ENCODE data around the gene MBD3L3. TPM values are rescaled to one million over a fixed set of nuclear protein-coding genes. Genes with fewer than 3 reads are reported as not detected.

MBD3L3 gene
- total and polyA plus RNA-seq, 2 donors (not counting 1 experiment from before 2014, with no cell fraction given): not detected

GRCh38 chr19:7101498-7102253 lies 43.2 kb upstream of the MBD3L3 start:
- no peak overlapping the region for H2AFZ ChIP-seq (ENCODE audit: low read length)
- H3K4me3 ChIP-seq (replicated peaks in 1 of 4; ENCODE audit: control extremely low read depth in 1 of 4, insufficient read depth in 1 of 4, low read depth in 3 of 4, low read length in 4 of 4): no peak overlapping the region
- TF ChIP-seq CTCF (conservative IDR thresholded peaks at IDR 0.05 in 1 of 2, IDR thresholded peaks at IDR 0.05 in 1 of 2; ENCODE audit: low read depth in 1 of 2, low read length in 2 of 2) (no peak), EZH2 (IDR thresholded peaks at IDR 0.05; ENCODE audit: low read length, missing control alignments) (no peak)

GRCh38 chr19:7099597-7099921 lies 41.1 kb upstream of the MBD3L3 start:
- TF ChIP-seq CTCF (conservative IDR thresholded peaks at IDR 0.05 in 1 of 2, IDR thresholded peaks at IDR 0.05 in 1 of 2; ENCODE audit: low read depth in 1 of 2, low read length in 2 of 2) (no peak), EZH2 (IDR thresholded peaks at IDR 0.05; ENCODE audit: low read length, missing control alignments) (no peak)
- Histone ChIP-seq H4K20me1 (ENCODE audit: control insufficient read depth, extremely low read depth, insufficient read depth, low read length) (no peaks in the 10 kb centered on the region), H3K9me3 (ENCODE audit: control insufficient read depth, insufficient read depth, low read depth, low read length) (no peaks in the 10 kb centered on the region), H3K9ac (ENCODE audit: insufficient read depth, low read length) (peak overlapping the region; percentile 86), H3K79me2 (ENCODE audit: control insufficient read depth, insufficient read depth, low read length) (no peaks in the 10 kb centered on the region), H3K27ac (ENCODE audit: insufficient read depth, low read length) (peak overlapping the region; percentile 93), H3K4me3 (replicated peaks in 1 of 4; ENCODE audit: control extremely low read depth in 1 of 4, insufficient read depth in 1 of 4, low read depth in 3 of 4, low read length in 4 of 4) (peak overlapping the region; percentile 72 to 89 (median 78)), H3K4me1 (ENCODE audit: control insufficient read depth, extremely low read depth, insufficient read depth, low read length) (no peaks in the 10 kb centered on the region), H3K4me2 (ENCODE audit: extremely low read depth, insufficient read depth, low read length) (peak overlapping the region; percentile 40), H3K27me3 (ENCODE audit: control insufficient read depth, insufficient read depth, low read length) (no peaks in the 10 kb centered on the region), H2AFZ (ENCODE audit: low read length) (peak overlapping the region; percentile 97), H3K36me3 (ENCODE audit: control insufficient read depth, insufficient read depth, low read length) (no peaks in the 10 kb centered on the region)
- no peak for DNase-seq (ENCODE audit: low read depth in 2 of 2)

More at GRCh38 chr19:7101498-7102253, 43.2 kb upstream of the MBD3L3 start:
- no peaks in the 10 kb centered on the region for H3K36me3 ChIP-seq (ENCODE audit: control insufficient read depth, insufficient read depth, low read length)
- no peaks in the 10 kb centered on the region for H3K4me1 ChIP-seq (ENCODE audit: control insufficient read depth, extremely low read depth, insufficient read depth, low read length)
- no peaks in the 10 kb centered on the region for H3K27me3 ChIP-seq (ENCODE audit: control insufficient read depth, insufficient read depth, low read length)
- H3K27ac ChIP-seq (ENCODE audit: insufficient read depth, low read length): no peak overlapping the region
- no peak for DNase-seq (ENCODE audit: low read depth in 2 of 2)
- H4K20me1 ChIP-seq (ENCODE audit: control insufficient read depth, extremely low read depth, insufficient read depth, low read length): no peaks in the 10 kb centered on the region
- H3K4me2 ChIP-seq (ENCODE audit: extremely low read depth, insufficient read depth, low read length): no peak overlapping the region
- no peaks in the 10 kb centered on the region for H3K79me2 ChIP-seq (ENCODE audit: control insufficient read depth, insufficient read depth, low read length)
- H3K9ac ChIP-seq (ENCODE audit: insufficient read depth, low read length): no peak overlapping the region
- H3K9me3 ChIP-seq (ENCODE audit: control insufficient read depth, insufficient read depth, low read depth, low read length): no peaks in the 10 kb centered on the region

- peak; percentile 87 to 91 for DNase-seq (ENCODE audit: low read depth in 2 of 2)
- H3K27me3 ChIP-seq (ENCODE audit: control insufficient read depth, insufficient read depth, low read length): no peaks in the 10 kb centered on the region
- no peaks in the 10 kb centered on the region for H3K36me3 ChIP-seq (ENCODE audit: control insufficient read depth, insufficient read depth, low read length)
- no peaks in the 10 kb centered on the region for H4K20me1 ChIP-seq (ENCODE audit: control insufficient read depth, extremely low read depth, insufficient read depth, low read length)
- H3K27ac ChIP-seq (ENCODE audit: insufficient read depth, low read length): peak overlapping the region; percentile 93
- H3K4me2 ChIP-seq (ENCODE audit: extremely low read depth, insufficient read depth, low read length): peak overlapping the region; percentile 87
- H3K4me1 ChIP-seq (ENCODE audit: control insufficient read depth, extremely low read depth, insufficient read depth, low read length): no peaks in the 10 kb centered on the region
- TF ChIP-seq CTCF (conservative IDR thresholded peaks at IDR 0.05 in 1 of 2, IDR thresholded peaks at IDR 0.05 in 1 of 2; ENCODE audit: low read depth in 1 of 2, low read length in 2 of 2) (no peak), EZH2 (IDR thresholded peaks at IDR 0.05; ENCODE audit: low read length, missing control alignments) (no peak)
- H3K9ac ChIP-seq (ENCODE audit: insufficient read depth, low read length): peak overlapping the region; percentile 86
- H3K79me2 ChIP-seq (ENCODE audit: control insufficient read depth, insufficient read depth, low read length): no peaks in the 10 kb centered on the region
- H2AFZ ChIP-seq (ENCODE audit: low read length): peak overlapping the region; percentile 97
- no peaks in the 10 kb centered on the region for H3K9me3 ChIP-seq (ENCODE audit: control insufficient read depth, insufficient read depth, low read depth, low read length)
- H3K4me3 ChIP-seq (replicated peaks in 1 of 4; ENCODE audit: control extremely low read depth in 1 of 4, insufficient read depth in 1 of 4, low read depth in 3 of 4, low read length in 4 of 4): peak overlapping the region; percentile 72 to 89 (median 78)
These were observed 40.5 kb upstream of the MBD3L3 start for GRCh38 chr19:7098701-7099596.

Measured in fibroblast of lung (primary cell).